OCI-LY3 (cell line): Measurements from ENCODE around the gene PPP2R5C.

ENCODE experiments used
- CTCF ChIP-seq: fragments of 200-600, 300-600 bp; sonication (generic); IDR thresholded peaks from 2 replicates; pipeline ENCODE4 v1.5.1; 2014; ENCODE audit warnings: antibody characterized with exemption, low read length, low read depth
- EZH2phosphoT487 ChIP-seq: fragments of 200-600 bp; shearing (Covaris generic); IDR thresholded peaks from 2 replicates; pipeline ENCODE4 v1.6.1; 2018; ENCODE audit warnings: antibody characterized with exemption, mixed run types, low read depth

- no peak for TF ChIP-seq CTCF
- no peak for TF ChIP-seq EZH2phosphoT487
Measured at GRCh38 chr14:101714394-101714793, 47.1 kb upstream of the PPP2R5C start.
